Thyroid gland (tissue), 4 donors: ENCODE results near the gene SCN5A.

Source experiments
- CTCF ChIP-seq, 6 experiments: fragments of 200-600 bp in 3 of 6; fragments of 450-650 bp in 3 of 6; sonication (generic) in 3 of 6; IDR thresholded peaks; one replicate each; pipeline ENCODE4 v1.5.1; 2016 to 2019; ENCODE audit warnings: antibody characterized with exemption in 6 of 6, mild to moderate bottlenecking in 2 of 6, inconsistent platforms in 1 of 6, moderate library complexity in 1 of 6
- POLR2A ChIP-seq, 2 donors: fragments of 450-650 bp; IDR thresholded peaks; one replicate each; pipeline ENCODE4 v1.6.1; 2017; ENCODE audit warnings: antibody characterized with exemption in 2 of 2, mild to moderate bottlenecking in 2 of 2, moderate library complexity in 1 of 2

GRCh38 chr3:38690185-38690584, 40.7 kb upstream of the SCN5A start:
- TF ChIP-seq CTCF (IDR thresholded peaks at IDR 0.05) (no peak), POLR2A (IDR thresholded peaks at IDR 0.05) (no peak)
